Measurements from ENCODE around the gene TMEM120A.

The TMEM120A gene

GRCh38 chr7:75943864-75944263 is 50.5 kb downstream of the TMEM120A start:
- Histone ChIP-seq H3K9me2 (ENCODE audit: low read depth, low read length) (no peaks in the 10 kb centered on the region), H3K4me3 (ENCODE audit: low read depth, low read length, poor library complexity, severe bottlenecking) (no peak overlapping the region), H3K9ac (ENCODE audit: low read length) (no peak overlapping the region), H2AFZ (ENCODE audit: low read length) (no peak overlapping the region), H3K27me3 (ENCODE audit: insufficient read depth, low read length) (no peaks in the 10 kb centered on the region), H3K9me3 (ENCODE audit: low read length) (no peaks in the 10 kb centered on the region), H3F3A (ENCODE audit: insufficient read depth, low read length) (no peaks in the 10 kb centered on the region; the same call in 1 of the 2 replicates), H3K4me1 (ENCODE audit: insufficient read depth, low read length, severe bottlenecking) (peaks cover 30% of the 10 kb centered on the region), H3K79me2 (ENCODE audit: insufficient read depth, low read length) (no peaks in the 10 kb centered on the region), H3K36me3 (ENCODE audit: insufficient read depth, low read length) (no peaks in the 10 kb centered on the region), H3K27ac (ENCODE audit: low read depth, low read length, poor library complexity, severe bottlenecking) (no peak overlapping the region), H3K4me2 (ENCODE audit: low read length) (no peak overlapping the region), H4K20me1 (ENCODE audit: insufficient read depth, low read length) (no peaks in the 10 kb centered on the region)
- no peak for TF ChIP-seq EZH2 (IDR thresholded peaks at IDR 0.05; ENCODE audit: borderline replicate concordance, low read length)
- TF ChIP-seq CTCF (IDR thresholded peaks at IDR 0.05; ENCODE audit: low read length), result no peak

- Histone ChIP-seq H3K79me2 (ENCODE audit: insufficient read depth, low read length) (no peaks in the 10 kb centered on the region), H3K9me2 (ENCODE audit: low read depth, low read length) (no peaks in the 10 kb centered on the region), H3K4me2 (ENCODE audit: low read length) (no peak overlapping the region), H3K27ac (ENCODE audit: low read depth, low read length, poor library complexity, severe bottlenecking) (no peak overlapping the region), H3K4me1 (ENCODE audit: insufficient read depth, low read length, severe bottlenecking) (no peaks in the 10 kb centered on the region), H3K9me3 (ENCODE audit: low read length) (no peaks in the 10 kb centered on the region), H4K20me1 (ENCODE audit: insufficient read depth, low read length) (no peaks in the 10 kb centered on the region), H3F3A (ENCODE audit: insufficient read depth, low read length) (no peaks in the 10 kb centered on the region), H3K4me3 (ENCODE audit: low read depth, low read length, poor library complexity, severe bottlenecking) (no peak overlapping the region), H3K36me3 (ENCODE audit: insufficient read depth, low read length) (no peaks in the 10 kb centered on the region), H2AFZ (ENCODE audit: low read length) (no peak overlapping the region), H3K27me3 (ENCODE audit: insufficient read depth, low read length) (no peaks in the 10 kb centered on the region), H3K9ac (ENCODE audit: low read length) (no peak overlapping the region)
- TF ChIP-seq CTCF (IDR thresholded peaks at IDR 0.05; ENCODE audit: low read length), result no peak
- TF ChIP-seq EZH2 (IDR thresholded peaks at IDR 0.05; ENCODE audit: borderline replicate concordance, low read length), result no peak
Observed at GRCh38 chr7:75938921-75939320, 55.5 kb downstream of the TMEM120A start.

GRCh38 chr7:75937958-75938786 is 56.2 kb downstream of the TMEM120A start:
- Histone ChIP-seq H3K79me2 (ENCODE audit: insufficient read depth, low read length) (no peaks in the 10 kb centered on the region), H3F3A (ENCODE audit: insufficient read depth, low read length) (no peaks in the 10 kb centered on the region), H3K4me3 (ENCODE audit: low read depth, low read length, poor library complexity, severe bottlenecking) (no peak overlapping the region), H3K9ac (ENCODE audit: low read length) (no peak overlapping the region), H3K4me2 (ENCODE audit: low read length) (no peak overlapping the region), H3K4me1 (ENCODE audit: insufficient read depth, low read length, severe bottlenecking) (no peaks in the 10 kb centered on the region), H3K9me3 (ENCODE audit: low read length) (no peaks in the 10 kb centered on the region), H4K20me1 (ENCODE audit: insufficient read depth, low read length) (no peaks in the 10 kb centered on the region), H3K36me3 (ENCODE audit: insufficient read depth, low read length) (no peaks in the 10 kb centered on the region), H3K27me3 (ENCODE audit: insufficient read depth, low read length) (no peaks in the 10 kb centered on the region), H3K9me2 (ENCODE audit: low read depth, low read length) (no peaks in the 10 kb centered on the region), H2AFZ (ENCODE audit: low read length) (no peak overlapping the region), H3K27ac (ENCODE audit: low read depth, low read length, poor library complexity, severe bottlenecking) (no peak overlapping the region)
- TF ChIP-seq CTCF (IDR thresholded peaks at IDR 0.05; ENCODE audit: low read length) (no peak), EZH2 (IDR thresholded peaks at IDR 0.05; ENCODE audit: borderline replicate concordance, low read length) (no peak)

Measured in OCI-LY1 (cell line).